Keratinocyte (primary cell): ENCODE results near the gene SCN8A. TPM values are rescaled to one million over a fixed set of nuclear protein-coding genes. Genes with fewer than 3 reads are reported as not detected.
"Not testable (repeated sequence)": the region's sequence is repeated elsewhere in the genome, so short reads cannot be mapped to it uniquely, and the experiment has no call there.

Experiments used
- DNase-seq: peaks from one replicate; pipeline ENCODE4 v3.0.0-alpha.2; 2011; ENCODE audit warnings: low read depth, missing footprints, low spot score
- FAIRE-seq: peaks from 2 replicates; lab custom pipeline; 2011; peaks lifted over from hg19 to GRCh38; lab: Jason Lieb, UNC
- H2AFZ ChIP-seq: 2 replicates; pipeline ENCODE4 v1.6.0; 2012; ENCODE audit warnings: low read length, control low read depth, inconsistent platforms; ENCODE audit not compliant: control insufficient read depth
- H3K27ac ChIP-seq: 2 replicates; pipeline ENCODE4 v1.5.1; 2011; ENCODE audit warnings: low read length; ENCODE audit not compliant: control insufficient read depth, insufficient read depth
- H3K27me3 ChIP-seq: 3 replicates; pipeline ENCODE4 v1.6.0; 2011; ENCODE audit warnings: low read length; ENCODE audit not compliant: control insufficient read depth, insufficient read depth; ENCODE audit errors: extremely low read depth
- H3K36me3 ChIP-seq, 2 experiments: 2 replicates in 1 of 2; 3 replicates in 1 of 2; pipeline ENCODE4 v1.5.1; 2011; ENCODE audit warnings: low read length in 2 of 2, mild to moderate bottlenecking in 1 of 2; ENCODE audit not compliant: control insufficient read depth in 2 of 2, insufficient read depth in 2 of 2; ENCODE audit errors: extremely low read depth in 1 of 2
- H3K4me1 ChIP-seq: 3 replicates; pipeline ENCODE4 v1.5.1; 2011; ENCODE audit warnings: low read length; ENCODE audit not compliant: control insufficient read depth, insufficient read depth; ENCODE audit errors: extremely low read depth
- H3K4me2 ChIP-seq: 3 replicates; pipeline ENCODE4 v1.6.0; 2011; ENCODE audit warnings: low read depth, low read length; ENCODE audit not compliant: control insufficient read depth, insufficient read depth; ENCODE audit errors: extremely low read depth
- H3K4me3 ChIP-seq, 3 experiments: fragments of 200-600 bp in 1 of 3; sonication (generic) in 1 of 3; 2 replicates in 2 of 3; 3 replicates in 1 of 3; pipeline ENCODE4 v1.5.1; 2011 to 2016; ENCODE audit warnings: low read length in 3 of 3, mild to moderate bottlenecking in 3 of 3, control low read depth in 2 of 3, inconsistent platforms in 1 of 3, low read depth in 1 of 3, mixed read lengths in 1 of 3, mixed run types in 1 of 3, moderate library complexity in 1 of 3; ENCODE audit not compliant: control insufficient read depth in 2 of 3, insufficient read depth in 2 of 3; ENCODE audit errors: extremely low read depth in 1 of 3
- H3K79me2 ChIP-seq: 2 replicates; pipeline ENCODE4 v1.6.0; 2012; ENCODE audit warnings: low read length; ENCODE audit not compliant: control insufficient read depth, insufficient read depth
- H3K9ac ChIP-seq: 3 replicates; pipeline ENCODE4 v1.6.0; 2011; ENCODE audit warnings: low read length; ENCODE audit not compliant: control insufficient read depth, insufficient read depth; ENCODE audit errors: extremely low read depth
- H3K9me1 ChIP-seq: 3 replicates; pipeline ENCODE4 v1.6.0; 2011; ENCODE audit warnings: low read length; ENCODE audit not compliant: control insufficient read depth, insufficient read depth; ENCODE audit errors: extremely low read depth
- H3K9me3 ChIP-seq: 2 replicates; pipeline ENCODE4 v1.5.1; 2012; ENCODE audit warnings: low read depth, low read length; ENCODE audit not compliant: control insufficient read depth
- H4K20me1 ChIP-seq: 3 replicates; pipeline ENCODE4 v1.6.0; 2011; ENCODE audit warnings: low read length; ENCODE audit not compliant: control insufficient read depth, insufficient read depth; ENCODE audit errors: extremely low read depth
- CTCF ChIP-seq, 3 experiments: IDR thresholded peaks in 1 of 3; conservative IDR thresholded peaks in 1 of 3; optimal IDR thresholded peaks in 1 of 3; 2 replicates in 2 of 3; 3 replicates in 1 of 3; pipeline versions ENCODE3 to v1.5.1; 2011; ENCODE audit warnings: low read length in 3 of 3, mild to moderate bottlenecking in 3 of 3, moderate library complexity in 2 of 3, control low read depth in 1 of 3, inconsistent platforms in 1 of 3; ENCODE audit not compliant: insufficient read depth in 2 of 3; ENCODE audit errors: extremely low read depth in 1 of 3
- EZH2 ChIP-seq: IDR thresholded peaks from one replicate; pipeline ENCODE4 v1.6.1; 2012; ENCODE audit warnings: inconsistent platforms, mild to moderate bottlenecking, low read length, moderate library complexity
- dilution Hi-C: fragments of 300-500 bp; cut with MboI; formaldehyde crosslinking; loops from one replicate; pipeline ENCODE4 v1.7.0; 2020; ENCODE audit warnings: low sequenced_read_pairs; ENCODE audit not compliant: extremely low pct_ligation_motif_present
- polyA plus RNA-seq, 5 experiments: library from polyadenylated mRNA; depleted of rRNA in 3 of 5; stranded (reverse) in 3 of 5; stranded (forward) in 1 of 5; unstranded in 1 of 5; fragments of >200 nt; gene quantifications; 1 replicate in 1 of 5; 2 replicates in 3 of 5; 3 replicates in 1 of 5; pipeline versions ENCODE4 v1.2.1 to v1.2.3, GENCODE V29; 2011 to 2012; ENCODE audit warnings: missing spikeins in 2 of 5, low read depth in 1 of 5, low replicate concordance in 1 of 5

Gene SCN8A
- polyA plus RNA-seq, 1 donor (not counting 4 experiments of a cell fraction or from before 2014, with no cell fraction given) = 1.1 TPM

DNA sequence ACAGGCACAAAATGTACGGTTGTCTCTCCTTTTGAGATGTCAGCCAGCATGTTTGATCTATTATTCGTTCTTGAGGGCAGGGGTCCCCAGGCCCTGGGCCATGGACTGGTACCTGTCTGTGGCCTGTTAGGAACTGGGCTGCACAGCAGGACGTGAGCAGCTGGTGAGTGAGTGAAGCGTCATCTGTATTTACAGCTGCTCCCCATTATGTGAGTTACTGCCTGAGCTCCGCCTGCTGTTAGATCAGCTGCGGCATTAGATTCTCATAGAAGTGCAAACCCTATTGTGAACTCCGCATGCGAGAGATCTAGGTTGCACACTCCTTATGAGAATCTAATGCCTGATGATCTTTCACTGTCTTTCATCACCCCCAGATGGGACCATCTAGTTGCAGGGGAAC, 41.4 kb upstream of the SCN8A start:
- H2AFZ ChIP-seq = no peak overlapping the region
- H3K79me2 ChIP-seq = no peaks in the 10 kb centered on the region
- no peak overlapping the region for H3K27ac ChIP-seq
- no peaks in the 10 kb centered on the region for H3K36me3 ChIP-seq
- dilution Hi-C loops = no loop called here
- no peaks in the 10 kb centered on the region for H3K9me1 ChIP-seq
- no peaks in the 10 kb centered on the region for H3K9me3 ChIP-seq
- H3K27me3 ChIP-seq = no peaks in the 10 kb centered on the region
- H3K4me2 ChIP-seq = no peak overlapping the region
- H3K4me3 ChIP-seq = no peak overlapping the region
- FAIRE-seq = no peak
- no peak for TF ChIP-seq CTCF (optimal IDR thresholded peaks at IDR 0.05 in 1 of 3, IDR thresholded peaks at IDR 0.05 in 1 of 3, conservative IDR thresholded peaks at IDR 0.05 in 1 of 3; ENCODE audit: extremely low read depth in 1 of 3, insufficient read depth in 2 of 3, low read length in 3 of 3)
- TF ChIP-seq EZH2 = no peak
- no peak for DNase-seq
- no peaks in the 10 kb centered on the region for H3K4me1 ChIP-seq
- H4K20me1 ChIP-seq = no peaks in the 10 kb centered on the region
- H3K9ac ChIP-seq = no peak overlapping the region

GRCh38 chr12:51568271-51569032, 22.6 kb upstream of the SCN8A start:
- H3K79me2 ChIP-seq, H3K4me2 ChIP-seq, H3K27ac ChIP-seq, DNase-seq, H3K9ac ChIP-seq, FAIRE-seq, H3K27me3 ChIP-seq, H3K9me1 ChIP-seq, H4K20me1 ChIP-seq, H2AFZ ChIP-seq, H3K36me3 ChIP-seq, H3K4me1 ChIP-seq, H3K9me3 ChIP-seq, H3K4me3 ChIP-seq, dilution Hi-C loops: not testable (repeated sequence)
